ENCODE results near the gene JMJD6. TPM values are rescaled to one million over a fixed set of nuclear protein-coding genes. Genes with fewer than 3 reads are reported as not detected.

Gene JMJD6
- 22.1 and 27.0 TPM in 2 replicates for total RNA-seq

DNA sequence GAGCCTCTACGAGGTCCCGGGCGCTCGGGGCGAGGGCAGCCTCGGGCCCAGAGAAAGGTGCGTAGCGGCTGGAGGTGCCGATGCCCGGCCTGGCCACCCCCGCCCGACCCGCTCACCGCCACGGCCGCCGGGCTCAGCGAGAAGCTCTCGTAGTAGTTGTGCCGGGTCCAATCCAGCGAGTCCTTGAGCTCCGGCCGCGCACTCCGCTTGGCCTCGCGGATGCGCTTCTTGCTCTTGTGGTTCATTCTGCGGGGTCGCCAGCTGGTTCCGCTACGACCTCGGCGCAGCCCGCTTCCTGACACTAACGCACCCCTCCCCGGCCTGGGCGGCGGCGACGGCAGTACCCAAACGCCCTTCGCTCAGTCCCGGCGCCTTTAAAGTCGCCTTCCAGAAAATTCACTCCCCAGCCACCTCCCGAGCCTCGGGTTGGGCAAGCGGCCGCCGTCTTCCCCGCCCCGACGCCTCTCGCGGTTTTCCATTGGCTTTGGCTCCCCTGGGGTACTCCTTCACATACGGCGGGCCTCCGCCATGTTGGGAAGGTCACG is at the start of gene JMJD6:
Gene JMJD6, minus strand, starts transcription at position 376 of the 545 bp plus-strand sequence. Its CDS starts 131 bp downstream, at position 245.

DNA sequence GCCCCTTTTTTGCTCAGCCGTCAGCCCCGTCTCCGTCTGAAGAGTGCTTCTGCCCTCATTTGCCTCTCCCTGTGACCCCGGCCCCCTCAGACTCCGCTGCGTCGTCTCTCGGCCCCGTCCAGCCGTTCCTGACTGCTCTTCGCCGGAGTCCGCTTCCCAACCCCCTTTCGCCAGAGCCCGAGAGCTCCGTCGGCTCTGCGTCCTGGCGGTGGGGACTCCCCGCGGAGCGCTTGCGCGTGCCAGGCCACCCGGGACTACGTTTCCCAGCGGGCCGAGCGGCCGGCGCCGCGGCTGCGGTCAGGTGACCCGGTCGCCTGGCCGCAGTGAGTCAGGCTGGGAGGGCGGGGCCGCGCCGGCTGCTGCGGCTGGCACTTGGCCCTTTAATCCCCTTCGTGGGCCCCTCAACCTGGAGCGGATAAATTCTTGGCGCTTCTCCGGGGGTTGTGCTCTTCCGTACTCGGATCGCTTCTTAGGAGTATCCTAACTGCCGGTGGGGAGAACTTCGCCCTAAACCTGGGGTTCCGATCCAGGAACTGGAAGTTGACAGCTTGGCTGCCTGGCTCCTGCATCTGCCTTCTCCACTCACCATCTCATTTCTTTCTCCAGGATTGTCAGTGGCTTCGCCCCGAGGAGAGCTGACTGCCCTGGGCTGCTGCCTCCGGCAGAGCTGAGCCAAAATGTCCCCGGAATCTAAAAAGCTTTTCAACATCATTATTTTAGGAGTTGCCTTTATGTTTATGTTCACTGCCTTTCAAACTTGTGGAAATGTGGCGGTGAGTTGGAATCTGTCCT is 11.5 kb upstream of the JMJD6 start, which contains the start of gene MFSD11:
Gene MFSD11, plus strand, starts transcription at position 444 of the 792 bp plus-strand sequence. Its CDS starts 234 bp downstream, at position 678.

DNA sequence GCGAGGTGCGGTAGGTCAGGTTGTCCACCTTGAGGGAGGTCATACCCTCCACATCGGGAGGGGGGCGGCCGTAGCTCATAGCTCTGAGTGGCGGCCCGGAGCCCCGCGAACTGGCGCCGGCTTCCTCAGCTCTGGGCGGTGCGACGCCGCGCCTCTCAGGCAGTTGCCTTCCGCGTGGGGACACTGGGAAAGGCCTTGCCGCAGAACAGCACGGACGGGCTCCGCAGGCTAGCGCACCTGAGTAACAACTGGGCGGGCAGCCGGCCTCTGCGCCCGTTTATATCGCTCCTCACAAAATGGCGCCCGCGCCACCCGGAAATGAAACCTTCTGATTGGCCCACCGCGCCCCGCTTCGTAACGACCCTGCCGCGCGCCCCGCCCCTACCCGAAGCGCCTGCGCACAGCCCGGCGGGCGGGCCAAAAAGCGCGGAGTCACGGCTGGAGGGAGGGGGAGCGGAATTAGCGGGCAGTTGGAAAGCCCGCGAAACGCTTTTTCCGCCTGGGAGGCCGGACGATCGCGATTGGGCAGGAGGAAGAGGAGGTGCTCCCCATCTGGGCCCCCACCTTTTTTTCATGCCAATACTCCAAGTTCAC is 10.8 kb upstream of the JMJD6 start, which contains the start of gene SRSF2:
Gene SRSF2, minus strand, starts transcription at position 250 of the 594 bp plus-strand sequence. Its CDS starts 171 bp downstream, at position 79.

DNA sequence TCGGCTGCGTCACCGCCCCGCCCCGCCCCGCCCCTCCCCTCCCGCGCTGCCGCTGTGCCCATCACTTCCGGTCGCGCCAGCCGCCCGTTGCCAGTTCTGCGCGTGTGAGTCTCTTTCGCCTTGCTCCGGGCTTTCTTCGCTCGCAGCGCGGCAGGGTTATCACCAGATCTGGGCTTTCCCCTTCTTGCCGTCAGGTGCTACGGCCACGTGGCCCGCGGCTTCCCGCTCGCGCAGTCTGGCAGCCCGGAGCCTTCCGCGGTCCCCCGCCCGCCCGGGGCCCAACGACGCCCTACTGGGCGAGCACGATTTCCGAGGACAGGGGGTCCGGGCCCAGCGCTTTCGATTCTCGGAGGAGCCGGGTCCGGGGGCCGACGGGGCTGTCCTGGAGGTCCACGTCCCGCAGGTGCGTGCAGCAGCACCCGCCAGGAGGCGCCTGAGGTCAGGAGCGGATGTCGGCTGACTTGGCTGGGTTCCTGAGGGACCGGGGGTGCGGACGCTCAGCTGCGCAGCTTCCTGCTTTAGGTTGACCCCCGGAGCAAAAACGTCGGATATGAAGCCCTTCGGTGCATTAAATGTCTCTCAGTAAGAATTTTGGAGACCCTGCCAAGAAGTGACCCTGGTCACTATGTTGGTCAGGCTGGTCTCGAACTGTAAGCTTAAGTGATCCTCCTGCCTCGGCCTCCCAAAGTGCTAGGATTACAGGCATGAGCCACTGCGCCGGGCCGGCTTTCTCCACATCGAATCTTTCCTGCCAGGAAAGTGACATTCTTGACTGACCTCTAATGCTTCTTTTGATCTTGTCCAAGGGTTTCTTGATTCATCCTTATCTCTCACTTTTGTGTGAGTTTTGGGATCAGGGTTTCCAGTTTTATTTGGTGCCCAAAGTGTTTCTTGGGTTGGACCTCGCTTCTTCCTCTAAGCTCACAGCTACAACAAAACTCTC is 641 bp upstream of the JMJD6 start, which contains the start of gene METTL23:
Gene METTL23, plus strand, starts transcription at position 64 of the 943 bp plus-strand sequence. CDS start 2,872 bp downstream, outside the sequence.

DNA sequence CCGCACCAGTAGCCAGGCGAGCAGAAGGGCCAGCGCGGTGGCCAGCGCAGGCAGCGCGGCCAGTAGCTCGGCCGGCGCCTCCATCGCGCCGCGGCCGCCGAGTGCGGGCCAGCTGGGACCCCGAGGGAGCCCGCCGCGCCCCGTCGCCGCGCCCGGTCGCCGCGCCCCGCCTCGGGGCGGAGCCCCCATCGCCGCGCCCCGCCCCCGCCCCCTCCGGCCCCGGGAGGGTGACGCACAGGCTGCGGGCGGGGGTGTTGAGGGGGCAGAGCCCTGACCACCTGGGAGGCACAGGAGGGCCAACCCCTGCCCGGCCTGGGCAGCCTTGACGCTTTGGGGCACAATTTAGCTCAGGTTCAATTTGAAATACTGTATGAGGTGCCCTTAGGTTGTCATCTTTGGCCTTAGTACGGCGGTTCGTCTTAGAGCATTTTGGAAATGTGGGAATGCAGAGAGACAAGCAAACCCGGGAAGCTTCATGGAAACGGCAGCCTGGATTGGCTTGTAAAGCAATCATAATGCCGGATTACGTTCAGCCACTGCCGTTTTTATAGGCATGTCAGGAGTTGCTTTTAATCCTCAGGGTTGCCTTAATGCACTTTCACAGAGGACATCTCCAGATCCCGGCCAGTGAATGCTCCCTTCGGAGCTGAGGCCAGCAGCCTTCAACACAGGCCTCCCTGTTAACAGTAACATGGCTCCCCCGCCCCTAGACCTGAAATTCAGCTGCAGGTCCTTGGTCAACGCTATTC is 15.4 kb downstream of the JMJD6 start, which contains the start of gene MXRA7:
Gene MXRA7, minus strand, starts transcription at position 103 of the 749 bp plus-strand sequence. Its CDS starts 19 bp downstream, at position 84.

Other genes starting within 250 kb of the JMJD6 start
- 35.3 and 73.6 TPM in 2 replicates for gene RHBDF2, start 225.2 kb downstream of the JMJD6 start, total RNA-seq
- gene CYGB, start 188.9 kb downstream of the JMJD6 start, total RNA-seq = 44.7 and 52.3 TPM in 2 replicates
- 0.84 and 1.4 TPM in 2 replicates for gene PRCD, start 186.6 kb downstream of the JMJD6 start, total RNA-seq
- 62.4 and 139 TPM in 2 replicates for gene ST6GALNAC2, start 140.7 kb downstream of the JMJD6 start, total RNA-seq
- not detected in 2 replicates for gene ST6GALNAC1, start 82.8 kb downstream of the JMJD6 start, total RNA-seq
- gene MXRA7, start 15.6 kb downstream of the JMJD6 start, total RNA-seq = 94.5 and 125 TPM in 2 replicates
- gene METTL23, start 233 bp upstream of the JMJD6 start, total RNA-seq = 24.5 and 34.8 TPM in 2 replicates
- gene SRSF2, start 10.7 kb upstream of the JMJD6 start, total RNA-seq = 135 and 266 TPM in 2 replicates
- 10.5 and 12.3 TPM in 2 replicates for gene MFSD11, start 11.5 kb upstream of the JMJD6 start, total RNA-seq
- 0.15 and 0.39 TPM in 2 replicates for gene MGAT5B, start 141.8 kb upstream of the JMJD6 start, total RNA-seq